Type B pancreatic cell (in vitro differentiated cells): Measurements from ENCODE around the gene TAB2. TPM values are rescaled to one million over a fixed set of nuclear protein-coding genes. Genes with fewer than 3 reads are reported as not detected.

ENCODE experiments used
- DNase-seq: peaks from one replicate; pipeline ENCODE4 v3.0.0; 2021; ENCODE audit warnings: mixed read lengths; ENCODE audit not compliant: unreplicated experiment; ENCODE audit errors: extremely low spot score
- H3K27ac Mint-ChIP-seq: 2 replicates; pipeline ENCODE4 v1.8.0; 2021; ENCODE audit warnings: mild to moderate bottlenecking, mixed read lengths
- H3K27me3 Mint-ChIP-seq: 2 replicates; pipeline ENCODE4 v1.8.0; 2021; ENCODE audit warnings: mixed read lengths
- H3K36me3 Mint-ChIP-seq: 2 replicates; pipeline ENCODE4 v1.8.0; 2021; ENCODE audit warnings: mixed read lengths
- H3K4me1 Mint-ChIP-seq: one replicate; pipeline ENCODE4 v1.8.0; 2021; ENCODE audit warnings: mixed read lengths; ENCODE audit not compliant: unreplicated experiment
- H3K4me3 Mint-ChIP-seq: 2 replicates; pipeline ENCODE4 v1.8.0; 2021; ENCODE audit warnings: mild to moderate bottlenecking, mixed read lengths
- H3K9me3 Mint-ChIP-seq: 2 replicates; pipeline ENCODE4 v1.8.0; 2021; ENCODE audit warnings: mixed read lengths
- total RNA-seq: library from RNA; stranded (reverse); gene quantifications from 2 replicates; pipeline ENCODE4 v1.2.1, GENCODE V29; 2021; ENCODE audit warnings: low replicate concordance
- TF ChIP-seq, protein P1 (sequence below): fragments of 200-600 bp; sonication (generic); conservative IDR thresholded peaks from 2 replicates; pipeline ENCODE4 v1.5.0; 2021; ENCODE audit warnings: antibody characterized with exemption, mild to moderate bottlenecking

The TAB2 gene
- total RNA-seq, 1 donor from 2014 or later = 58.7 TPM

DNA sequence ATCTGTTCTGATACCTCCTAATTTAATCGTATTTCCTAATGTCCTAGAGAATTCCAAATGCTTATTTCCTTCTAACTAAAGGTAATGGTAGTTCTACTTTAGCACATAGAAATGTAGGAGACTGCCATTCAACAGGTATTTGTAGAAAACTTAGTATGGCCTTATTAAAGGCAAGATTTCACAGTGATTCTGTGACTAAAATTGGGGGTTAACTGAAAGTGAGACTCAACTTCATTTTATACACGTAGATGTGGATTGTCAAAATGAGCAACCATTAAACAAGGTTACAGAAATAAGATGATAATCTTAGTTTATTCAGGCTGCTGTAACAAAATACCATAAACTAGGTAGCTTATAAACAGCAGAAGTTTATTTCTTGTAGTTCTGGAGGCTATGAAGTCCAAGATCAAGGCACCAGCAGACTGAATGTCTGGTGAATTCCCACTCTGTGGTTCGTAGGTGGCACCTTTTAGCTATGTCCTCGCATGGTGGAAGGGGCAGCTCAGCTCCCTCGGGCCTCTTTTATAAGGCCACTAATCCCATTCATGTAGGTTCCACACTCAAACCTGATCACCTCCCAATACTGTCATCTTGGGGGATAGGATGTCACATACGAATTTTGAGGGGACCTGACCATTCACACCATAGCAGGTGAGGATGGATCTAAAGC lies 38.7 kb downstream of the TAB2 start:
- H3K4me3 Mint-ChIP-seq = no peak overlapping the region
- TF ChIP-seq, protein P1, sequence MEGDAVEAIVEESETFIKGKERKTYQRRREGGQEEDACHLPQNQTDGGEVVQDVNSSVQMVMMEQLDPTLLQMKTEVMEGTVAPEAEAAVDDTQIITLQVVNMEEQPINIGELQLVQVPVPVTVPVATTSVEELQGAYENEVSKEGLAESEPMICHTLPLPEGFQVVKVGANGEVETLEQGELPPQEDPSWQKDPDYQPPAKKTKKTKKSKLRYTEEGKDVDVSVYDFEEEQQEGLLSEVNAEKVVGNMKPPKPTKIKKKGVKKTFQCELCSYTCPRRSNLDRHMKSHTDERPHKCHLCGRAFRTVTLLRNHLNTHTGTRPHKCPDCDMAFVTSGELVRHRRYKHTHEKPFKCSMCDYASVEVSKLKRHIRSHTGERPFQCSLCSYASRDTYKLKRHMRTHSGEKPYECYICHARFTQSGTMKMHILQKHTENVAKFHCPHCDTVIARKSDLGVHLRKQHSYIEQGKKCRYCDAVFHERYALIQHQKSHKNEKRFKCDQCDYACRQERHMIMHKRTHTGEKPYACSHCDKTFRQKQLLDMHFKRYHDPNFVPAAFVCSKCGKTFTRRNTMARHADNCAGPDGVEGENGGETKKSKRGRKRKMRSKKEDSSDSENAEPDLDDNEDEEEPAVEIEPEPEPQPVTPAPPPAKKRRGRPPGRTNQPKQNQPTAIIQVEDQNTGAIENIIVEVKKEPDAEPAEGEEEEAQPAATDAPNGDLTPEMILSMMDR = no peak
- H3K4me1 Mint-ChIP-seq = peaks cover 10% of the 10 kb centered on the region
- H3K27me3 Mint-ChIP-seq = no peaks in the 10 kb centered on the region
- no peak overlapping the region for H3K27ac Mint-ChIP-seq
- no peak for DNase-seq
- H3K36me3 Mint-ChIP-seq = peaks cover 14% of the 10 kb centered on the region
- H3K9me3 Mint-ChIP-seq = no peaks in the 10 kb centered on the region

DNA sequence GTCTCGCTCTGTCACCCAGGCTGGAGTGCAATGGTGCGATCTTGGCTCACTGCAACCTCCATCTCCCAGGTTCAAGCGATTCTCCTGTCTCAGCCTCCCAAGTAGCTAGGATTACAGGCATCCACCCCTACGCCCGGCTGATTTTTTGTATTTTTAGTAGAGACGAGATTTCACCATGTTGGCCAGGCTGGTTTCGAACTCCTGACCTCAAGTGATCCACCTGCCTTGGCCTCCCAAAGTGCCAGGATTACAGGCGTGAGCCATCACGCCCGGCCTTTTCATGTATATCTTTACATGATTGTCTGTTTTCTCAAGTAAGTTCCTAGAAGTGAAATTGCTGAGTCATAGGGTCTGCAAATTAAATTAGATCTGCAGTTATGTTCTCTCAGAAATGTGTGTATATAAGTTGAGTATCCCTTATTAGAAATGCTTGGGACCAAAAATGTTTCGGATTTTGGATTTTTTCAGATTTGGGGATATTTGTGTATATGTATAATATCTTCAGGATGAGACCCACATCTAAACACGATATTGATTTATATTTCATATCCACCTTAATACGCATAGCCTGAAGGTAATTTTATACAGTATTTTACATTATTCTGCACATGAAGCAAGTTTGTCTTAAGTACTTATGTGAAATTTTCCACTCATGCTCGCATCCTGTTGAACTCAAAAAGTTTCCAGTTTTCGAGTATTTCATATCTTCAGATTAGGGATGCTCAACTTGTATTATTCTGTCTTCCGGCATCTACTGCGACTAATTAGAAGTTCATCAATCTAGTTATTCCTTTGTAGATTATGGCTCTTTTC lies 40.4 kb downstream of the TAB2 start:
- TF ChIP-seq, protein P1 = no peak
- H3K36me3 Mint-ChIP-seq = peaks cover 22% of the 10 kb centered on the region
- H3K4me3 Mint-ChIP-seq = no peak overlapping the region
- peaks cover 5% of the 10 kb centered on the region for H3K9me3 Mint-ChIP-seq
- no peaks in the 10 kb centered on the region for H3K27me3 Mint-ChIP-seq
- no peak overlapping the region for H3K27ac Mint-ChIP-seq
- no peak for DNase-seq
- peaks cover 9% of the 10 kb centered on the region for H3K4me1 Mint-ChIP-seq

DNA sequence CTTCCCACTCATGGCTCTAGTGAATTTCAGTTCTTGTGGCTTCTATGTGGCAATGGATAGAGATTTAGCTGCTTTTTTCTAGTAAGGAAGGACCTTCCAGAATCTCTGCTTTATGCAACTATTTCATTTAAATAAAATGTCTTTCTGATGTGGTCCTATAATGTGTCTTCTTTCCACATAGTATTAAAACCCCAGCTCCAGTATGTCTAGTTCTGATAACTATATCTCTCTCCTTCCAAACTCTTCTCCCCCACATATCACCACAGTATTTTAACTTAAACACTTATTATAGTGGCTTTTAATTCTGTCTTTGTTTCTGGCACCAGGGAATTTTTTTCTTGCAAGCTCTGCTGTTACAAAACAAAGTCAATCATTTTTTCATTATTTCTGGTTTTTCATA lies 41.9 kb downstream of the TAB2 start:
- peaks cover 29% of the 10 kb centered on the region for H3K36me3 Mint-ChIP-seq
- H3K4me3 Mint-ChIP-seq = no peak overlapping the region
- no peak for DNase-seq
- H3K27ac Mint-ChIP-seq = no peak overlapping the region
- TF ChIP-seq, protein P1 = no peak
- H3K27me3 Mint-ChIP-seq = no peaks in the 10 kb centered on the region
- peaks cover 10% of the 10 kb centered on the region for H3K9me3 Mint-ChIP-seq
- peaks cover 12% of the 10 kb centered on the region for H3K4me1 Mint-ChIP-seq

DNA sequence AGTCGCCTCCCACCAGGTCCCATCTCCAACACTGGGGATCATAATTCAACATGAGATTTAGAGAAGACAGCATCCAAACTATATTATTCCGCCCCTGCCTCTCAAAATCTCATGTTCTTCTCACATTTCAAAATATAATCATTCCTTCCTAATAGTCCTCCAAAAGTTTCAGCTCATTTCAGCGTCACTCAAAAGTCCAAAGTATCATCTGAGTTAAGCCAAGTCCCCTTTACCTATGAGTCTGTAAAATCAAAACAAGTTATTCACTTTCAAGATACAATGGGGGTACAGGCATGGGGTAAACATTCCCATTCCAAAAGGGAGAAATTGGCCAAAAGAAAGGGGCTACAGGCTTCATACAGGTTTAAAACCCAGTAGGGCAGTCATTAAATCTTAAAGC lies 43.0 kb downstream of the TAB2 start:
- Mint-ChIP-seq H3K27me3 (no peaks in the 10 kb centered on the region), H3K4me1 (peaks cover 15% of the 10 kb centered on the region), H3K36me3 (peaks cover 29% of the 10 kb centered on the region), H3K9me3 (peaks cover 10% of the 10 kb centered on the region), H3K27ac (no peak overlapping the region), H3K4me3 (no peak overlapping the region)
- TF ChIP-seq, protein P1 = no peak
- DNase-seq = no peak

DNA sequence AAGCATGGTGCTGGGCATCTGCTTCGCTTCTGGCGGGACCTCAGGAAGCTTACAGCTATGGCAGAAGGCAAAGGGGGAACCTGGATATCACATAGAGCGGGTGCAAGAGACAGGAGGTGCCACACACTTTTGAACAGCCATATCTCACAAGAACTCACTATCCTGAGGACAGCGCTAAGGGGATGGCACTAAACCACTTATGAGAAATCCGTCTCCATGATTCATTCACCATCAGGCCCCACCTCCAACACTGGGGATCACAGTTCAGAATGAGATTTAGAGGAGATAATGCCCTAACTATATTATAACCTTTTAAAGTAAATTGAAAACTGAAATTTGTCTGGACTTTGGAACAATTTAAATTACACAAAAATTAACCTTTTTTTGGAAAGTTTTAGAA lies 44.8 kb downstream of the TAB2 start:
- Mint-ChIP-seq H3K4me1 (peaks cover 15% of the 10 kb centered on the region), H3K27ac (no peak overlapping the region), H3K27me3 (no peaks in the 10 kb centered on the region), H3K9me3 (peaks cover 10% of the 10 kb centered on the region), H3K36me3 (peaks cover 29% of the 10 kb centered on the region), H3K4me3 (no peak overlapping the region)
- no peak for DNase-seq
- TF ChIP-seq, protein P1 = no peak
